Occipital lobe (tissue), 2 donors: ENCODE results near the gene ING2. TPM values are rescaled to one million over a fixed set of nuclear protein-coding genes. Genes with fewer than 3 reads are reported as not detected.
"Not testable (repeated sequence)": the region's sequence is repeated elsewhere in the genome, so short reads cannot be mapped to it uniquely, and the experiment has no call there.

ENCODE experiments used
- DNase-seq: peaks from one replicate; lab custom pipeline; 2025; lab: John Stamatoyannopoulos, UW
- total RNA-seq: library from RNA; depleted of rRNA; stranded (reverse); fragments of >200 nt; gene quantifications from one replicate; pipeline ENCODE4 v1.2.3, GENCODE V29; 2014

Gene ING2, protein sequence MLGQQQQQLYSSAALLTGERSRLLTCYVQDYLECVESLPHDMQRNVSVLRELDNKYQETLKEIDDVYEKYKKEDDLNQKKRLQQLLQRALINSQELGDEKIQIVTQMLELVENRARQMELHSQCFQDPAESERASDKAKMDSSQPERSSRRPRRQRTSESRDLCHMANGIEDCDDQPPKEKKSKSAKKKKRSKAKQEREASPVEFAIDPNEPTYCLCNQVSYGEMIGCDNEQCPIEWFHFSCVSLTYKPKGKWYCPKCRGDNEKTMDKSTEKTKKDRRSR
- 26.4 TPM for total RNA-seq

DNA sequence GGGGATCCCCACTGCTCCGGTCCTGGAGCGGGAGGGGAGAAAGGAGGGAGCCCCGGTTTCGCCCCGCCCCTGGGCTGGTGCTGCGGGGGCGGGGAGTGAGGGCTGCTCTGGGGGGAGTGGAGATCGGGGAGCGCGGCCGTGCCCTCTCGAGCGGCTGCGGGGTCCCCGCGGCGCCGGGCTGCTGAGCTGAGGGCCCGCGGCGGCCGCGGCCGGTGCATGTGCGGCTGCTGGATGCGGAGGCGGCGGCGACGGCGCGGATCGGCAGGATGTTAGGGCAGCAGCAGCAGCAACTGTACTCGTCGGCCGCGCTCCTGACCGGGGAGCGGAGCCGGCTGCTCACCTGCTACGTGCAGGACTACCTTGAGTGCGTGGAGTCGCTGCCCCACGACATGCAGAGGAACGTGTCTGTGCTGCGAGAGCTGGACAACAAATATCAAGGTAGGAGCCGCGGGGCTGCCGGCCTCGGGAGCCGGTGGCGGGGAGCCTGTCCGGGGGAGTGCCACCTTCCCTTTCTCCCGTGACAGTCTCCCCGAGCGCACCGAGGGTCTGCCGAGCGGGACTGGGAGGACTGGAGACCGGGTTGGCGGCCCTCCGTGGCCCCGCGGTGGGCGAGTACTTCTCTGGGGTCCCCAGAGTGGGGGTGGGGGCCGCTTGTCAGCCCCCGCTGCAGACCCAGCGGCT lies at the start of gene ING2:
Gene ING2, plus strand, starts transcription at position 129 of the 681 bp plus-strand sequence. Its CDS starts 138 bp downstream, at position 267.
- DNase-seq, result peak; percentile 88

DNA sequence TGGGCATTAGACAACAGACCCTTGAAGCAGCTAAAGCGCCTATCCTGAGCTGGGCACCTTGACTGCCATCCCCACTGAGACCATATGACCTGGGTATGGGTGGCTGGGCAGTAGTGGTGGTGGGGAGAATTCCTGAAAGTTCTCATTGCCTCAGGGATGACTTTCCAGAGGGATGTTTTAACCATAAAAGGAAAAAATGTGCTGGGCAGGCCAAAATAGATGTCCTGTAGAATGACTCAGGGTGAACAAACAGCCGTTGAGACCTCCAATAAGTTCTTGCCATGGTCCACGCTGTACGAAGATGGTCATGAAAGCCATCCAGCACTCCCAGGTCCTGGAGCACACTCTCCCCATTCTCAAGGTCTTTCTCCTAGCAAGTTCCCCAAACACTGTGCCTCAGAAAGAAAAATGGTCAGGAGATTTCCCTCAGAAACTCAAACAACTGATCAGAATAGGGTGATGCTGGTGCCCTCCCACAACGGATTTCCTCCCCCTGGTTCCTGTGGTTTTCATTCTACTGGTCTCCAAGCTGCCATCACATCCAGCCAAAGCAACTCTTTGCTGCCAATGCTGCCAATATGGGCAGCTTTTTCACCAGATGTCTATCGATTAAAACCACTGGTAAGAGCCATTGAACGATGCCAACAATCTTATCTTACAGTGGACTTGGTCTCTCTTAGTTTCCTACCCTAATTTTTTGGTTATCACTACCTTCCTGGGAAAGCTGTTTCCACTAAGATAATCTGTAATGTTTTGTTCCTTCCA lies 49.2 kb upstream of the ING2 start:
- no peak for DNase-seq

DNA sequence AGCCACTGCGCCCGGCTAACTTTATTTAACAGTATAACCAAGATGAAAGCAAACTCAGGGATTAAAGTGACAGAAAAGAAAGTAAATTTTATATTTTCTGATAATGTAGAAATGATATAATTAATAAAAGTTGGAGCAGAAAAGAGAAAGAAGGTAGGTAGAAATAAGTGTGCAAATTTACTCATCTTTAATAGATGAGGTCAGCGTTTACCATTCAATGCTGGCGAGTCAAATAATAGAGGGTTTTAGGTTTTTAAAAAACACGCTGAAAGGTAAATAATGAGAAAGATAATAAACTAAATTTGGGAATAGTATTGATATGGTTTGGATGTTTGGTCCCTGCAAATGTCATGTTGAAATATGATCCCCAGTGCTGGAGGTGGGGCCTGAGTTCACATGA lies 46.9 kb upstream of the ING2 start:
- no peak for DNase-seq

DNA sequence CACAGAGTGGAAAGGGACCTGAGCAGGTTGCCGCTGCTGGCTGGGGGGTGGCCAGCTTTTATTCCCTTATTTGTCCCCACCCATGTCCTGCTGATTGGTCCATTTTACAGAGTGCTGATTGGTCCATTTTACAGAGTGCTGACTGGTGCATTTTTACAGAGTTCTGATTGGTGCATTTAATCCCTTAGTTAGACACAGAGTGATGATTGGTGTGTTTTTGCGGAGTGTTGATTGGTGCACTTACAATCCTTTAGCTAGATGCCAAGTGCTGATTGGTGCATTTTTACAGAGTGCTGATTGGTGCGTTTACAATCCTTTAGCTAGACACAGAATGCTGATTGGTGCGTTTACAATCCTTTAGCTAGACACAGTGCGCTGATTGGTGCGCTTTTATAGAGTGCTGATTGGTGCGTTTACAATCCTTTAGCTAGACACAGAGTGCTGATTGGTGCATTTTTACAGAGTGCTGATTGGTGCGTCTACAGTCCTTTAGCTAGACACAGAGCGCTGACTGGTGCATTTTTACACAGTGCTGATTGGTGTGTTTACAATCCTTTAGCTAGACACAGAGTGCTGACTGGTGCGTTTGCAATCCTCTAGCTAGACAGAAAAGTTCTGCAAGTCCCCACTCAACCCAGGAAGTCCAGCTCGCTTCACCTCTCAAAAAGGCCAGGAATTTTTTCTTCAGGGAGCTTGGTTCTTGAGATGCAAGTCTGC lies 40.8 kb upstream of the ING2 start:
- DNase-seq, result not testable (repeated sequence)

DNA sequence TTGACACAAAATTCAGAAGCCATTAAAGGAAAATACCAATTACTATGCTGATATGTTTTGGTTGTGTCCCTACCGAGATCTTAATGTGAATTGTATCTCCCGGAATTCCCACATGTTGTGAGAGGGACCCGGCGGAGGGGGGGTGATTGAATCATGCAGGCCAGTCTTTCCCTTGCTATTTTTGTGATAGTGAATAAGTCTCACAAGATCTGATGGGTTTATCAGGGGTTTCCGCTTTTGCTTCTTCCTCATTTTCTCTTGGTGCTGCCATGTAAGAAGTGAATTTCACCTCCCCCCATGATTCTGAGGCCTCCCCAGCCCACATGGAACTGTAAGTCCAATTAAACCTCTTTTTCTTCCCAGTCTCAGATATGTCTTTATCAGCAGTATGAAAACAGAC lies 39.0 kb upstream of the ING2 start:
- DNase-seq, result not testable (repeated sequence)

DNA sequence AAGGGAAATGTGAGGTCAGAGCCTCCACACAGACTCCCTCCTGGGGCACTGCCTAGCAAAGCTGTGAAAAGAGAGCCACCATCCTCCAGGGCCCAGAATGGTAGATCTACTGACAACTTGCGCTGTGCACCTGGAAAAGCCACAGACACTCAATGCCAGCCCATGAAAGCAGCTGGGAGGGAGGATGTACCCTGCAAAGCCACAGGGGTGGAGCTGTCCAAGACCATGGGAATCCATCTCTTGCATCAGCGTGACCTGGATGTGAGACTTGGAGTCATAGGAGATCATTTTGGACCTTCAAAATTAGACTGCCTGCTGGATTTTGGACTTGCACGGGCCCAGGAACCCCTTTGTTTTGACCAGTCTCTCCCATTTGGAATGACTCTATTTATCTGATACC lies 37.6 kb upstream of the ING2 start:
- no peak for DNase-seq

DNA sequence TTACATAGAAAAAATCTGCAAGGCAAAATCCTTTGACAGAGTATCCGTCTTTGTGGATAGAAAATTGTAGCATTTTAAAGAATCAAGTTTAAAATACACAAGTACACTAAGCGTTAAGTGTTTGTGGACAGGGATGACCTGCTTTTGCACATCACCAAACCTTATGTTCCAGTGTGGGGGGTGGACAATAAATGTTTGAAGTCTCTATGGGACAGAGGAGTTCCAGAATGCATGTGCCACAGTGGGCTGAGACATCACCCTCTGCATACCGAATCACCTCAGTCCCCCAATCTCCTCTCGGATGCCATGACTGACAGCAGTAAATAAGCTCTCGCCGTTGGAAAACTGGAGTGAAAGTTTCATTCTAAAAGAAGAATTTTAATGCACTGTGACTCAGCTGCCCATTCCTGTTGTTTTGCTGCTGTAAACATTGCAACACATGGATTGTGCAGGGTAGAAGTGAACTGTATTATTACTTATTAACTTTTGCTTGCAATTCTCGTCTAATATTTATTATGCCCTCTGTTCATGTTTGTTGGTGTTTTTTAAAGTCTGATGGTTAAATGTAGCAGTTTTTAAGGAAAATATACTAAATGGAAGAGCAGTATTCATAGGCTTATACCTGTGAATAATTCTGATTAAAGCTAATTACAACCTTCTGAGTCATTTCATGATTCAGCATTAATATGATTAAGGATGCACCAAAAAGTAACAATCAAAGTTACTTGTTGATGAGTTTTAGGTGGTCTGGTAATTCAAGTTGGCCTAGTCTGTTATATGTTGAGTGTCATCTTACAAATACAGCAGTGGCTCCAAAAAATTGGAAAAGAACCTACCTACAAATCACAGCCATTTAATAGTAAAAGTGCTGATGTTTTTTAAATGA lies 36.4 kb upstream of the ING2 start:
- DNase-seq, result no peak

DNA sequence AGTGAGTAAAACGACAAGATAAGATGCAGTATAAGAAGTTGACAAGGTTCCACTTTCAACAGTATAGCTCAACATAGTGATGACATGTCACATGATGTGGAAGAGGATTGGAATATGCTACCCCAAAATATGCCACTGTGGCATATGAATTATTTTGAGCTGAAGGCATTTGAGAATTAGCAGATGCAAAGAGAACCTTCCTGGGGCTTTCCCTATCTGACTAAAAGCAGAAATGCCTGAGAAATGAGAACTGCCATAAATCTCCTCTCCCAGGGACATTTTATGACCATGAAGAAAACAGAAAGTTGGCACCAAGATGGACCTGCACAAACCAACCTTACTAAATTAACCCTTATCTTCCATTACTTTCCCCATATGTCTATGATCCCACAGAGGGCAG lies 35.6 kb upstream of the ING2 start:
- no peak for DNase-seq

DNA sequence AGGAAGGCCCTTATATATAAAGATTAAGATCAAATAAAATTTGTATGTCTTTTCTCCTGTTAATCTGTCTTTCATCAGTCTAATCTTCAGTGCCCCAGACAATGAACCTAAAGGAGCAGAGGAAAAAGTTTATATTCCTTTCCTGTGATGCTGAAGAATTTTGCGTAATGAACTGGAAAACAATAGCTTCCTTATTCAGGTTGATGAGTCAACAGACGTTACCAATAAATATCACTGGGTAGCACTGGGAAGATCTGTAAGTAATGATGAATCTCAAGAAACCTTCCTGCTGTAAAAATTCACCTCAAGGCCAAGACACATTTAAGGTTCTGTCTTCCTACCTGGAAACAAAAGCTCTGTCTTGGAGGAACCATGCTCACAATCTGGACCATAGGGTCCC lies 34.9 kb upstream of the ING2 start:
- no peak for DNase-seq

DNA sequence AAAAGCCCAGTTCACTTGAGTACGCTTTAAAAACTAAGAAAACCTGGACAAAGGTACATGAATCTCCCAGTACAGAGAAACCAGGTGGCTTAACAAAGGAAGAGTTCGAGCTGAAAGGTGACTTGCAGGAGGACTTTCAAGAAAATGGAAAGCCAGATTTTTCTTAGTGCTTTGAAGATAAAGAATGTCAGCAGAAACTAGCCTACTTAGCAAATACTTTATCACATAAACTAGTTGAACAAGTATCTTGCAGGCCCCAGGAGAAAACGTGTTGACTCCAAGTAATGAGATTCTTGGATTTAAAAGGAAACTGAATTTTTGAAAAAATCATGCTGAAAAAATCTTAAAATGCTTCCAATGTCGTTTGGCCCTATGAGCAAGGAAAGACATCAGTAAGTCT lies 34.0 kb upstream of the ING2 start:
- no peak for DNase-seq

DNA sequence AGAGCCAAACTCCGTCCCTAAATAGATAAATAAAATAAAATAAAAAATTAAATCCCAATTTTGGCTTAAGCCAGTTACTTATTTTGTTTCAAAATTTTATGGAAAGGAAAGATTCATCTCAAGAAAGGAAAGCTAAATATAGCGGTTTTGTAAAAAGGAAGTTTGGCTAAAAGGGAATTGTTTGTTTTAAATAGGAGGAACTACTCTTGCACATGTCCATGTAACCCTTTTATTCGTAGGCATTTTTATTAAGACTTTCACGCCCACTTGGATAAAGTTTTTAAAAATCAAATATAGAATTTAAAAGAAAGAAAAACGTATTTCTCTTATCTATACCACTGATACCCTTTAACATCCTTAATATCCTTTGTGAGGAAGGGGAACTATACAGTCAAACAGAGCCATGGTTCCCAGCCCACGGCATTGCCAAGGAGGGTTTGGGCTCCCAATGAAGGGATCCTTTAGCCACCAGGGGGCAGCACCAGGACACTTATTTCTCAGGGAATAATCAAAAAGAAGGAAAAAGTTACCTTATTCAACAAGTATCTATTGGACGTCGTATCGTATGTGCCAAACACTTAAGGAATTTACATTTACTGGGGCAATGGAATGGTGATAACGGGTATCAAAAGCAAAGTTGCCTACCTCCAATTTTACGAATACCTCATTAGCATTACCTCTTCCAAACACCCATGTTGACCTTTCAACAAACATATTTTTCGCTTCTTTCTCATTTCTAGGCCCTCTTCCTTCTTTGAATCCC lies 32.7 kb upstream of the ING2 start:
- DNase-seq, result peak; percentile 59

DNA sequence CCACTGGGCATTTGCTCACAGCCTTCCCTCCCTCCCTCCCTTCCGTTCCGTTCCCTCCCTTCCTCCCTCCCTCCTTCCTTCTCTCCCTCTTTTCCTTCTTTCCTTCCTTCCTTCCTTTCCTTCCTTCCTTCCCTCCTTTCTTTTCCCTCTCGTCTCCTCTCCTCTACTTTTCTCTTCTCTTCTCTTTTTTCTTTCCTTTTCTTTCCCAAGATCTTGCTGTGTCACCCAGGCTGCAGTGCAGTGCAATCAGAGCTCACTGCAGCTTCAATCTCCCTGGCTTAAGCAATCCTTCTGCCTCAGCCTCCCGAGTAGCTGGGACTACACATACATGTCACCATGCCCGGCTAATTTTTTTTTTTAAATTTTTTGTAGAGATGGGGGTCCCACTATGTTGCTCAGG lies 26.7 kb upstream of the ING2 start:
- DNase-seq, result no peak

DNA sequence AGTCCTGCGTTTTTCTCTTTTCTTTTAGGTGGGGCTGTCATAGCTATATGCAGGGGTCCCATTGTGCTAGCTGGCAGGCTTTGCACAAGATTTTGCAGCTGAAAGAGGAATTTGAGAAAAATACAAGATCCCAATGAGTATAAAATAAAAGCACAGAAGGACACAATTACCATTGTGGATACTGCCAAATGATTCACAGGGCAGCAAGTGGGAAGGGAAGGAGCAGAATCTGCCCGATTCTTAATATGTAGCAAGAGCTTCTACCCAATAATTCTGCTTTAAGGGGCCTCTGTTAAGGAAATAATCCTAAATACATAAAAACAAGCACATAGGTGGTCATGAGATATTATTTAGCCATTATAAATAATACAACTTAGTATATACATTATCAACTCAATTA lies 25.9 kb upstream of the ING2 start:
- no peak for DNase-seq

DNA sequence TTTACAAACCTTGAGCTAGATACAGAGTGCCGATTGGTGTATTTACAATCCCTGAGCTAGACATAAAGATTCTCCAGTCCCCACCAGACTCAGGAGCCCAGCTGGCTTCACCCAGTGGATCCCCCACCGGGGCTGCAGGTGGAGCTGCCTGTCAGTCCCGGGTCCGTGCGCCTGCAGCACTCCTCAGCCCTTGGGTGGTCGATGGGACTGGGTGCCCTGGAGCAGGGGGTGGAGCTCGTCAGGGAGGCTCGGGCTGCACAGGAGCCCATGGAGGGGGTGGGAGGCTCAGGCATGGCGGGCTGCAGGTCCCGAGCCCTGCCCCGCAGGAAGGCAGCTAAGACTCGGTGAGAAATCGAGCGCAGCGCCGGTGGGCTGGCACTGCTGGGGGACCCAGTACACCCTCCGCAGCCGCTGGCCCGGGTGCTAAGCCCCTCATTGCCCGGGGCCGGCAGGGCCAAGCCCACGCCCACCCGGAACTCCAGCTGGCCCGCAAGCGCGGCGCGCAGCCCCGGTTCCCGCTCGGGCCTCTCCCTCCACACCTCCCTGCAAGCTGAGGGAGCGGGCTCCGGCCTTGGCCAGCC lies 22.3 kb upstream of the ING2 start:
- DNase-seq, result not testable (repeated sequence)

DNA sequence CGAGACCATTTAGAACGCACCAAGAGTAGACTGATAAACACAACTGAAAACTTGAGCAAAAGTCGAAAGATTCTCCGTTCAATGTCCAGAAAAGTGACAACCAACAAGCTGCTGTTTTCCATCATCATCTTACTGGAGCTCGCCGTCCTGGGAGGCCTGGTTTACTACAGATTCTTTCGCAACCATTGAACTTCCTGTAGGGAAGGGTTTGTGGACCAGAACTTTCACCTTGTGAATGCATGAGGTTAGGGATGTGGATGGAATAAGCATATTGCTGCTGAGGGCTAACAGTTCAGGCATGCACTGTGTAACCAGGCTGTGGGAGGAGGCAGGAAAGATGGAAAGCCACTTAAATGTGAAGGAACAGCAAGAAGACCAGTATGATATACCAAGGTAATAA lies 20.9 kb upstream of the ING2 start:
- DNase-seq, result no peak

DNA sequence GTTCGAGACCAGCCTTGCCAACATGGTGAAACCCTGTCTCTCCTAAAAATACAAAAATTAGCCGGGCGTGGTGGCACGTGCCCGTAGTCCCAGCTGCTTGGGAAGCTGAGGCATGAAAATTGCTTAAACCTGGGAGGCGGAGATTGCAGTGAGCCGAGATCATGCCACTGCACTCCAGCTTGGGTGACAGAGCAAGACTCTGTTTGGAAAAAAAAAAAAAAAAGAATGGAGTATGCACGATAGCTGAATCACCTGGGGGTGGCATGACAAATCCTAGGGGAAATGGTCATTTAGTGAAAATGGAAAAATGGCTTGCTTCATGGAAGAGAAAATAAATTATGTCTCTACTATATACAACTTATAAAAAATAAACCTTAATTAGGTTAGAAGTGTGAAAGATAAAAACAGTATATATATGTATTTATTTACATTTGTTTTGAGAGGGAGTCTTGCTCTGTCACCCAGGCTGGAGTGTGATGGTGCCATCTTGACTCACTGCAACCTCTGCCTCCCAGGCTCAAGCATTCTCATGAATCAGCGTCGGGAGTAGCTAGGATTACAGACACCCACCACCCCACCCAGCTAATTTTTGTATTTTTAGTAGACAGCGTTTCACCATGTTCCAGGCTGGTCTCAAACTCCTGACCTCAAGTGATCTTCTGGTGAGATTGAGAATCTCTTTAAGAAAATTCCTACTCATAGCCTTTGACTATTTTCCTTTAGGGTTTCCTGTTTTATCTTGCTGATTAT lies 19.3 kb upstream of the ING2 start:
- DNase-seq, result no peak

DNA sequence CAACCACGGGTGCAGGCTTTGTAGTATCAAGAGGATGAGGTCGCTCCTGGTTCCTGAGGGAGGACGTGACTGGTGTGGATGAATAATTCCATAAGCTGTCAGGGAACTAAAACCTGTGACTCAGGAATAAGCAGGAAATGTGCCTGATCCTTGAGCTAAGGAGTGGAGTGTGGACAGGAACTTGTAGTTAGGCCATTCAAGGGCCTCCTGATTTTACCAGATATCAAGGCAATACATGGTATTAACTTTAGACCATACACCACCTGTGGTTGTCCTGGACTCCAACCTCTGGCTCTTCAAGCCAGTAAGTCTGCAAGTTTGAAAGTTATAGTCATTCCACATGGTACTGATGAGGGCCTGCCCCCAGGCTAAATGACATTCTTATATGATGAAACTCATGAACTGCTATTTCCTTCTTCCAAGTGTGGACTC lies 12.1 kb upstream of the ING2 start:
- DNase-seq, result no peak

DNA sequence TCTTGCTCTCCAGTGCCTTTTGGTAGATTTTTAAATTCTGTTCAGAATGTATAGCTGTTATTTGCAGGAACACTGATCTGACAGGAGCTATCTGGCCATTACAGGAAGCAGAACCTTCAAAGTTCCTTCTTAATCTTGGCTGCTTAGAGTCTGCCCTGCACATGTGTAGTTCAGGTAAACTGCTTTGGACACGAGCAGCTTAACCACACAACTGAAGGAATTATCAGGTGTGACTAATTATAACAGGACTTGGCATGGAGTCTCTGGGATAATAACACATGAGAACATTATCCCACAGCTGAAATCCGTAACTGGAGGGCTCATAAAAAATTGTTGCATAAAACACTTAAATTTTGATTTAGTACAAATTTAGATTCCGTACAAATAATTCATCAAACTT lies 11.6 kb upstream of the ING2 start:
- DNase-seq, result no peak

DNA sequence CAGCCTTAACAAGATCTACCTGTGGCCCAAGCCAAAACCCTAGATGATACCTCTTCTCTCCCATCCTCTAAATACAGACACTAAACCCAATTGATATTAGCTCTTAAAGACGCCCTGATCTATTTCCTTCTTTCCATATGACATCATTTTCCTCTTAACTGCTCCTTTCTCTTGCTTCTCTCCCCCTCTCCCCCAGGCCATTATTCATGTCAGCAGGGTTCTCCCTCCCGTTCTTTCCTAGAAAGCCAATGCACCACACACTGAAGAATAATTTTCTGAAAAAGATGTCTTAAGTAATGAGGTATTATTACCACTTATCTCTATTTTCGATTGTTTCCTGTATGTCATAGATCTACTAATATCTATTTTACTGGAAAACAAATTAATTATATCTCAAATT lies 9.7 kb upstream of the ING2 start:
- no peak for DNase-seq
